Activated naive CD8-positive, alpha-beta T cell (primary cell): ENCODE measurements around the gene LDB2.

ENCODE experiments used
- H3K27ac Mint-ChIP-seq: one replicate; pipeline ENCODE4 v1.8.0; 2021; ENCODE audit warnings: mixed read lengths
- H3K27me3 Mint-ChIP-seq: one replicate; pipeline ENCODE4 v1.8.0; 2021; ENCODE audit warnings: mixed read lengths
- H3K36me3 Mint-ChIP-seq: one replicate; pipeline ENCODE4 v1.8.0; 2021; ENCODE audit warnings: mixed read lengths
- H3K4me1 Mint-ChIP-seq: one replicate; pipeline ENCODE4 v1.8.0; 2021; ENCODE audit warnings: low read depth, mixed read lengths
- H3K4me3 Mint-ChIP-seq: one replicate; pipeline ENCODE4 v1.8.0; 2021; ENCODE audit warnings: mild to moderate bottlenecking, mixed read lengths
- H3K9me3 Mint-ChIP-seq: one replicate; pipeline ENCODE4 v1.8.0; 2021; ENCODE audit warnings: low read depth, mixed read lengths

LDB2 gene

DNA sequence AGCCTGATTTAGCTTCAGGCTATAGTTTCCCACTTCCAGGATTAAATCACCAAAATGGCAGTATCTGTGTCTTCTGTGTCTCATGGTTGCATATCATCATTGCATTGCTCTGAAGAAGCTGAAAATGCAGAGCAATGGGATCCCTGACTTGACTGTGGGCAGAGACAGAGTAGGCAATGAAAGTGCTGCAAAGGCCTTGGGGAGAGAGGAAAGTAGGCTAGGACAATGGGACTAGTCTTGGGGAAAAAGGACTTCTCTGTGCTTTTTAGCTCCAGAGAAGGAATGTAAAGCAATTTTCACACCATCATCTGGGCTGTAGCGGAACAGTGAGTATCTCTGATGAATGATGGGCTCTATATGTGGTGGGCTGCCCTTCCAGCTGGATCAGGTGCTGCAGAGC lies 202.5 kb downstream of the LDB2 start:
- Mint-ChIP-seq H3K4me3 (no peak overlapping the region), H3K4me1 (no peaks in the 10 kb centered on the region), H3K9me3 (no peaks in the 10 kb centered on the region), H3K36me3 (no peaks in the 10 kb centered on the region), H3K27ac (no peak overlapping the region), H3K27me3 (peaks cover 6% of the 10 kb centered on the region)

- Mint-ChIP-seq H3K36me3 (no peaks in the 10 kb centered on the region), H3K9me3 (no peaks in the 10 kb centered on the region), H3K4me3 (no peak overlapping the region), H3K4me1 (no peaks in the 10 kb centered on the region), H3K27ac (no peak overlapping the region), H3K27me3 (peaks cover 6% of the 10 kb centered on the region)
These were observed 203.6 kb downstream of the LDB2 start for GRCh38 chr4:16694884-16695276.

DNA sequence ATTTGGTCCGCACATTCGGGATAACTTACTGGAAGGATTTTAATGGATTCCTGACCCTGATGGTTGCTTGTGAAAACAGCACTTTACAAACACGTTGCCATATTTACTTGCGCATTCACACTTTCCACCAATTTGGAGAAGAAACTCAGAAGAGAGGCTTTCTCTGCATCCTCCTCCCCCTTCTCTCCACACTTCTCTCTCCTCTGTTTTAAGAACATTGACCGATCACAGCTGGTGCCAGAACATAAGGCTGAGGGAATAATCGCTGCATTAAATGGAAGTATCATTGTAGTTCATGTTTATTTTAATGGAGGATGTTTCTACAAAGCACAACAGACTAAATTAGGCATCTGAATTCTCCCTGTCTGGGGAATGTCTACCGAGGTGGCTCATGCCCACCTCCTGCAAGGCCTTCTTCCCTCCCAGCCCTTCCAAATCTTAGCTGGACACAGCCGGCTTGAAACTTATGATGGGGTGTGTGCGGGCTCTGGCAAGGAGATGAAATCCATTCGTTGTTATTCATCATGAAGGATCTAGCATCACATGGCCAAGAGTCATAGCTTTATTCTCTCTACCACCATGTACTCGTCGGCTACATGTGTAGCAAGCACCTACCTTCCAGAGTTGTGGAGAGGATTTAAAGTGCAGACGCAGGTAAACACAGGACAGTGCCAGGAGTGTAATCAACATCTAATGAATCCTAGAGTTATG lies 204.1 kb downstream of the LDB2 start:
- Mint-ChIP-seq H3K4me3 (no peak overlapping the region), H3K4me1 (no peaks in the 10 kb centered on the region), H3K27ac (no peak overlapping the region), H3K9me3 (no peaks in the 10 kb centered on the region), H3K27me3 (peaks cover 6% of the 10 kb centered on the region), H3K36me3 (no peaks in the 10 kb centered on the region)

DNA sequence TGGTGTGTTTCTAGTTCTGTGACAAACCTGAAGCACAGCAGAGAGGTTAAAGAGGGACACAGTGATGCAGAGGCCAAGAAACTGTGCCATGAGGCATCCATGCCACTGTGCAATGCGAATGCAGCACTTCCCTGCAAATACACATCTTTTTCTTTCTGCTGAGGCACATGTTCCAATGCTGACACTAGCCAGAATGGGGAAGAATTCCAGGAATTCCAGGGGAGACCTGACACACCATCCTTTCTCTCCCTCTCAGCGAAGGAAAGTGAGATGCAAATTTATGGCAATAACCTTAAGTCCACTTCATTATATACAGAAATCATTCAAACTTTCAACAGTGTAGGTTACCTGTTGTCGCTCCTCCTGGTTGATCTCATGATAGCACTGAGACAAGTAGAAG lies 204.8 kb downstream of the LDB2 start:
- Mint-ChIP-seq H3K4me3 (no peak overlapping the region), H3K4me1 (no peaks in the 10 kb centered on the region), H3K27me3 (peaks cover 6% of the 10 kb centered on the region), H3K9me3 (no peaks in the 10 kb centered on the region), H3K27ac (no peak overlapping the region), H3K36me3 (no peaks in the 10 kb centered on the region)

DNA sequence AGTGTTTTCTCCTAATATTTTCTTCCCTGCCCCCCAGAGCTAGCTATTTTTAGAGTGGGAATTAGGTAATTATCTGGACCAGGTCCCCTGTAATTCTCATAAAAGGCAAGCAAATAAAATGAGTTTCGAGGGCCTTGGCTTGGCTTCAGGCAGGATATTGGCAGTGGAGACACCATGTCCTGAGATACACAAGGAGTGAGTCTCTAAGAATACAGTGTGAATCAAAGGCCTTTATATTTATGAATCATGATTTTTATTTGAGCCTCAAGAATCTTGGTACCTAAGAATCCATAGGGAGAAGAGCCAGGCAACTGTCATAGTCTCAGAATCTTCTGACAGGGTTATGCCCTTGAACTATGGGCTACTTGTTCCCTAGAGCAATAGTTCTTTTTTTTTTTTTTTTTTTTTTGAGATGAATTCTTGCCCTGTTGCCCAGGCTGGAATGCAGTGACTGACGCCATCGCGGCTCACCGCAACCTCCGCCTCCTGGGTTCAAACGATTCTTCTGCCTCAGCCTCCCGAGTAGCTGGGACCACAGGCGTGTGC lies 205.4 kb downstream of the LDB2 start:
- Mint-ChIP-seq H3K27me3 (peaks cover 6% of the 10 kb centered on the region), H3K27ac (no peak overlapping the region), H3K9me3 (no peaks in the 10 kb centered on the region), H3K4me1 (no peaks in the 10 kb centered on the region), H3K4me3 (no peak overlapping the region), H3K36me3 (no peaks in the 10 kb centered on the region)

DNA sequence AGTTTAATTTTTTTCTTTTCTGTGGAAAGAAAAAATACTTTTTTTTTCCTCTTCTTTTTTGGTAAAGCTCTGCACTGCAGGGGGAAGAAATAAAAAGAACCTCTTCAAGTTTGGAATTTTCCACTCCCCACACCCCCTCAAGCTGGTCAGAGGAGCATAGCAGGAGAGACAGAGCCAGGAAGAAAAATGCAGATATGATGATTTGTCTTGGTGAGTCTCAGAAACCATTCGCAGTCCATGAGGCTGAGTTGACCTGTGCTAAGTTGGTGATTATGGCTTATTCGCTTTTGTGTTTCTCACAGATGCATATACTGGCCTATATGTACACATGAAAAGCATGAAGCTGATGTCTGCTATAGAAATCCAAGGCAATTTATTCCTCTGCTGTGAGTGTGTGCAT lies 205.9 kb downstream of the LDB2 start:
- H3K4me1 Mint-ChIP-seq, result no peaks in the 10 kb centered on the region
- no peak overlapping the region for H3K4me3 Mint-ChIP-seq
- no peak overlapping the region for H3K27ac Mint-ChIP-seq
- peaks cover 5% of the 10 kb centered on the region for H3K27me3 Mint-ChIP-seq
- H3K9me3 Mint-ChIP-seq, result no peaks in the 10 kb centered on the region
- H3K36me3 Mint-ChIP-seq, result no peaks in the 10 kb centered on the region

DNA sequence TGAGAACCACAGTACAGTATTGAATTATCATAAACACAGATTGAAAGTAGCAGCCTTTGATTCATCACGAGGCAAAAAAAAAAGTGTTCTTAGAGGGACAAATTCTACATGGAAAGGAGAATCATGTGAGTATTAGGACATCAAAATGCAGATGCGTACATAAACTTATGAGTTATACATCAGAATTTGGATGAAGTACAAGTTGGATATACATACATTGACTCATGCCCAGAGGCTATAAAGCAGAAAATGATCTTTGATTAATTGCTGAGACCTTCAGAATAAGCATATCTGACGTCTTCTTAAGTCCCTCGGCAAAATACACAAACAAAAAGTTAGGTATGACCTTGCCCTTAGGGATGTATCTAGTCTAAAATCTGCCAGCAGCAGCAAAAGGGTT lies 206.4 kb downstream of the LDB2 start:
- Mint-ChIP-seq H3K27me3 (peaks cover 4% of the 10 kb centered on the region), H3K4me1 (no peaks in the 10 kb centered on the region), H3K4me3 (no peak overlapping the region), H3K9me3 (no peaks in the 10 kb centered on the region), H3K36me3 (no peaks in the 10 kb centered on the region), H3K27ac (no peak overlapping the region)

GRCh38 chr4:16691450-16691849 lies 207.0 kb downstream of the LDB2 start:
- no peaks in the 10 kb centered on the region for H3K4me1 Mint-ChIP-seq
- H3K4me3 Mint-ChIP-seq, result no peak overlapping the region
- no peaks in the 10 kb centered on the region for H3K9me3 Mint-ChIP-seq
- no peaks in the 10 kb centered on the region for H3K36me3 Mint-ChIP-seq
- H3K27ac Mint-ChIP-seq, result no peak overlapping the region
- peaks cover 4% of the 10 kb centered on the region for H3K27me3 Mint-ChIP-seq

- Mint-ChIP-seq H3K27ac (no peak overlapping the region), H3K36me3 (no peaks in the 10 kb centered on the region), H3K4me1 (no peaks in the 10 kb centered on the region), H3K4me3 (no peak overlapping the region), H3K27me3 (no peaks in the 10 kb centered on the region), H3K9me3 (no peaks in the 10 kb centered on the region)
These were observed 210.6 kb downstream of the LDB2 start for GRCh38 chr4:16687845-16688244.

- H3K36me3 Mint-ChIP-seq, result no peaks in the 10 kb centered on the region
- H3K4me1 Mint-ChIP-seq, result no peaks in the 10 kb centered on the region
- H3K4me3 Mint-ChIP-seq, result no peak overlapping the region
- no peaks in the 10 kb centered on the region for H3K27me3 Mint-ChIP-seq
- H3K27ac Mint-ChIP-seq, result no peak overlapping the region
- H3K9me3 Mint-ChIP-seq, result no peaks in the 10 kb centered on the region
These were observed 211.4 kb downstream of the LDB2 start for GRCh38 chr4:16687011-16687410.

- Mint-ChIP-seq H3K4me1 (no peaks in the 10 kb centered on the region), H3K4me3 (no peak overlapping the region), H3K36me3 (no peaks in the 10 kb centered on the region), H3K27ac (no peak overlapping the region), H3K27me3 (no peaks in the 10 kb centered on the region), H3K9me3 (no peaks in the 10 kb centered on the region)
These were observed 212.2 kb downstream of the LDB2 start for GRCh38 chr4:16686195-16686594.

DNA sequence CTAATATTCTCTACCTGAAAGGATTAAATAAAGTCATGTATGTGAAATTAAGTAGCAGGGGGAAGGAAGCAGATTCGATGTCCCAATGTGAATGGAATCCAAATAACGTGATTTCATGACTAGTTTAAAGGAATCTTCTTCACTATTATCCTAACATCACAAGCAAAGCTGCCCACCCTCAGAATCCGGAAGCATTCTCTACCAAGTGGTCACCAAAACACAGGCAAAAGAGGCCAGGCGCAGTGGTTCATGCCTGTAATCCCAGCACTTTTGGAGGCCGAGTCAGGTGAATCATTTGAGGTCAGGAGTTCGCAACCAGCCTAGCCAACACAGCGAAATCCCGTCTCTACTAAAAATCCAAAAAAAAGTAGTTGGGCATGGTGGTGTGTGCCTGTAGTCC lies 212.9 kb downstream of the LDB2 start:
- Mint-ChIP-seq H3K27me3 (no peaks in the 10 kb centered on the region), H3K4me1 (no peaks in the 10 kb centered on the region), H3K27ac (no peak overlapping the region)

GRCh38 chr4:16684935-16685334 lies 213.5 kb downstream of the LDB2 start:
- Mint-ChIP-seq H3K27me3 (no peaks in the 10 kb centered on the region), H3K4me1 (no peaks in the 10 kb centered on the region), H3K36me3 (no peaks in the 10 kb centered on the region), H3K27ac (no peak overlapping the region), H3K9me3 (no peaks in the 10 kb centered on the region), H3K4me3 (no peak overlapping the region)

More for the DNA sequence above, 212.9 kb downstream of the LDB2 start:
- no peak overlapping the region for H3K4me3 Mint-ChIP-seq
- H3K9me3 Mint-ChIP-seq, result no peaks in the 10 kb centered on the region
- no peaks in the 10 kb centered on the region for H3K36me3 Mint-ChIP-seq

DNA sequence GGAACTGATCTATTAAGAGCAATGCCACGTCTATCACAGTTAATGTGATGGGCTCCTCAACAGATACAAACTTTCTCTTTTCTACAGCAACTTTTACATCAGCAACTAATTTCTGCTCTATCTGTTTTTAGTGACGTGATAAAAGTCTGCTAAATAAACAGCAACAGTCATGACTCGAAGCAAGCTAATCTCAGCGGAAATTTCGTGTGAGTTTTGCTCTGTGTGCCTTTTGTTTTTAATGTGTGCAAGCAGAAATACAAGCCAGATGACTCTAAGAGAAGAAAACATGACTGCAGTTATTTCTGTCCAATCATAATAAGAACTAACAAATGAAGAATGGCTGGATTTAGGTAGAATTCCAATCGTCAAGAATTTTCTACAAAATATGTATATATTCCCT lies 214.3 kb downstream of the LDB2 start:
- no peaks in the 10 kb centered on the region for H3K4me1 Mint-ChIP-seq
- no peaks in the 10 kb centered on the region for H3K9me3 Mint-ChIP-seq
- no peak overlapping the region for H3K4me3 Mint-ChIP-seq
- no peaks in the 10 kb centered on the region for H3K36me3 Mint-ChIP-seq
- H3K27me3 Mint-ChIP-seq, result no peaks in the 10 kb centered on the region
- no peak overlapping the region for H3K27ac Mint-ChIP-seq

- Mint-ChIP-seq H3K9me3 (no peaks in the 10 kb centered on the region), H3K27ac (no peak overlapping the region), H3K36me3 (no peaks in the 10 kb centered on the region), H3K4me1 (no peaks in the 10 kb centered on the region), H3K4me3 (no peak overlapping the region), H3K27me3 (peaks cover 1% of the 10 kb centered on the region)
These were observed 215.5 kb downstream of the LDB2 start for GRCh38 chr4:16682975-16683374.
